AG10803 (cell line): Measurements from ENCODE around the gene MPPED2.

Source experiments
- DNase-seq: peaks from one replicate; pipeline ENCODE4 v3.0.0; 2010; ENCODE audit warnings: low read depth
- H3K4me3 ChIP-seq: 2 replicates; pipeline ENCODE4 v1.5.1; 2011; ENCODE audit warnings: mild to moderate bottlenecking, low read length, control low read depth
- TF ChIP-seq, protein P1 (sequence below): conservative IDR thresholded peaks from 2 replicates; pipeline ENCODE4 v1.5.1; 2011; ENCODE audit warnings: mild to moderate bottlenecking, low read length, control low read depth, inconsistent platforms

MPPED2 gene

DNA sequence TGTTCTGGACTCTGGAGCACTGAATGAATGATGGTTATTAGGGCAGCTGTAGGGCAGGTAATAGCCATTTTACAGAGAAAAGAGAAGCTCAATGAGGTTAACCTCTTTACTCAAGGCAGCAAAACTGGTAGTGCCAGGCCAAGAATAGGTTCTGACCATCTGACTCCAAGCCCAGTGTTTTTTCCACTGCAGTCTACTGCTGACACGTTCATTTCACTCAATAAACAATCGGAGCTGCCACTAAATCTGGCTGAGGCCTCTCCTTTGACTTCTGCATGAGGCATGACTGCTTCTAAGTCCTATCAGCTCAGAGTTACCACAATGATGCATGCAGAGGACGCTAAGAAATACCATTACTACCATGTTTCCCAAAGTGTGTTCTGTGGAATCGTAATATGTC lies 145.6 kb downstream of the MPPED2 start:
- no peak for DNase-seq
- H3K4me3 ChIP-seq = no peak overlapping the region
- TF ChIP-seq, protein P1, sequence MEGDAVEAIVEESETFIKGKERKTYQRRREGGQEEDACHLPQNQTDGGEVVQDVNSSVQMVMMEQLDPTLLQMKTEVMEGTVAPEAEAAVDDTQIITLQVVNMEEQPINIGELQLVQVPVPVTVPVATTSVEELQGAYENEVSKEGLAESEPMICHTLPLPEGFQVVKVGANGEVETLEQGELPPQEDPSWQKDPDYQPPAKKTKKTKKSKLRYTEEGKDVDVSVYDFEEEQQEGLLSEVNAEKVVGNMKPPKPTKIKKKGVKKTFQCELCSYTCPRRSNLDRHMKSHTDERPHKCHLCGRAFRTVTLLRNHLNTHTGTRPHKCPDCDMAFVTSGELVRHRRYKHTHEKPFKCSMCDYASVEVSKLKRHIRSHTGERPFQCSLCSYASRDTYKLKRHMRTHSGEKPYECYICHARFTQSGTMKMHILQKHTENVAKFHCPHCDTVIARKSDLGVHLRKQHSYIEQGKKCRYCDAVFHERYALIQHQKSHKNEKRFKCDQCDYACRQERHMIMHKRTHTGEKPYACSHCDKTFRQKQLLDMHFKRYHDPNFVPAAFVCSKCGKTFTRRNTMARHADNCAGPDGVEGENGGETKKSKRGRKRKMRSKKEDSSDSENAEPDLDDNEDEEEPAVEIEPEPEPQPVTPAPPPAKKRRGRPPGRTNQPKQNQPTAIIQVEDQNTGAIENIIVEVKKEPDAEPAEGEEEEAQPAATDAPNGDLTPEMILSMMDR = no peak

DNA sequence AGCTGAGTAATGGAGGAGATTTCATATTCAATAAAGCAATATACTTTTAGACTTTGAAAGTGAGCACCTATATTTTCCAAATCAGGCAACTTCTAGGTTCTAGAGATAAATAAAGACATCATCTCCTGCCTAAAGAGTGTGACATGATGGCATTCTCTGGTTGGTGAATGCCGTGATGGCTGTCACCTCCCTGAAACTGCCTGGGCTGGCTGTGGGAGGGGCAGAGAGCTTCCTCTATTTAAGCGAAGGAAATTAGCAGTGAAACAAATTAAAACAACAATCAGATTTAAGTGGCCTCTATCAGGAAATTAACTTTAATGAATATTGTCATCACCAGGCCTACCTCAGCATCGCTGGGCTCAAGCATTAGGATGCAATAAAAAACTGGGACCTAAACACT lies 149.4 kb downstream of the MPPED2 start:
- TF ChIP-seq, protein P1 = no peak
- H3K4me3 ChIP-seq = no peak overlapping the region
- no peak for DNase-seq

DNA sequence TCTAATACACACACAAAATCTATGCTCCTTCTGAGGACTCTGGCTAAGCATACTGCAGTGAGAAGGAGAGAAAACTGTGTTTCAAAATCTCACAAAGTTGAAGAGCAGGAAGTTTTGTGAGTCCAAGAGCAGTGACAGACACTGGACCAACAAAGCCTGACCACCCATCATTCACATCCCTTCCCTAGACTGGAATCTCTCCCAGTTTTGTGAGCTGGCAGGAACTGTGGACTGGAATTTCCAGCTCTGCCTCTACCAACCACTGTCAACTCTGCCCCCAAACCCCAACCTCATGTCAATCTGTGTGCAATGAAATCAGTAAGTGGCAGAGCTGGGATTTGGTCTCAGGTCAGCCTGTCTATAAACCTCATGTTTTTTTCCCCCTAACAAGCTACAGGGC lies 150.7 kb downstream of the MPPED2 start:
- TF ChIP-seq, protein P1 = no peak
- DNase-seq = no peak
- no peak overlapping the region for H3K4me3 ChIP-seq

DNA sequence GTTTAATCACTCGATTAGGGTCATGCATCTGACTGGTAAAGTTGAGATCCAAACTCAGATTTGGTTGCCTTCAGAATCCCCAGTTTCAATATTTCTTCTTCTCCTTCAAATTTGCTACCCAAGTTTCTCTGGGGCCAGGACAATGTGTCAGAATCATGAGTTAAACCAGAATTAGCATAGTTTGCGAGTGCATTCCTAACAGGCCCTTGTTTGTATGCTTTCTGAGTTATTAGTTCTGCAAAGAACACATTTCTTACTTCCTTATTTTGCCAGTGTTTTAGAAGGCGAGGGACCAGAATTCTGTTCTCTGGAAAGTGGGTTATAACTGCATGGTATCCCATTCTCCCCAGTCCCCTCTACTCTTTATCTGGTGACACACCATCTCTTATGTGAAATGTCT lies 151.3 kb downstream of the MPPED2 start:
- H3K4me3 ChIP-seq = no peak overlapping the region
- TF ChIP-seq, protein P1 = no peak
- no peak for DNase-seq

DNA sequence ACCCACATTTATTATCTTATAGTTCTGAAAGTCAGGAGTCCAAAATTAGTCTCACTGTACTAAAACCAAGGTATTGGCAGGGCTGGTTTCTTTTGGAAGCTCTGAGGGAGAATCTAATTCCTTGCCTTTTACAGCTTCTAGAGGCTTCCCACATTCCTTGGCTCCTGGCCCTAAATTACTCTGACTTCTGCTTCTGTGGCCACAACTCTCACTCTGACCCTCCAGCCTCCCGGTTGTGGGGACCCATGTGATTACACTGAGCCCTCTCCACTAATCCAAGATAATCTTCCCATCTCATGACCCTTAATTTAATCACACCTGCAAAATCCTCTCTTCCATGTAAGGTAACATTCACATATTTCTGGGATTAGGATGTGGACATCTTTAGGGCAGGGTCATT lies 152.3 kb downstream of the MPPED2 start:
- peak; percentile 2 for DNase-seq
- TF ChIP-seq, protein P1 = no peak
- H3K4me3 ChIP-seq = no peak overlapping the region

DNA sequence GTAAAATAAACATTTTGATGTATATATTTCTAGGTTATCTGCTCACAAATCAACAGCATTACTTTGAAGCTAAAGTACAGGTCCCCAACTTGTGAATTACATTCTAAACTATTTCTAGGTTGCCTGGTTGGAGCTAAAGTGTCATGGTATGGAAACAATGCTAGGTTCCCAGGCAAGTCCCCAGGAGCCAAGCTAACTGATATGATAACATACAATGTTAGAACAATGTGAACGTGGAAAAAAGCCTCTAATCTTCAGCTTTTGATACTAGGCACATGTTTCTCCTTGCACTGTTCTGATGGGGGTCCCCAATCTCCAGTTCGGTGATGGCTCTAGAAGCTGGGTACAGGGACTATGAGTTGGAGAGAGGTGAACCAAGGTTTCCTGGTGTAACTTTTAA lies 153.4 kb downstream of the MPPED2 start:
- DNase-seq = no peak
- TF ChIP-seq, protein P1 = no peak
- no peak overlapping the region for H3K4me3 ChIP-seq

DNA sequence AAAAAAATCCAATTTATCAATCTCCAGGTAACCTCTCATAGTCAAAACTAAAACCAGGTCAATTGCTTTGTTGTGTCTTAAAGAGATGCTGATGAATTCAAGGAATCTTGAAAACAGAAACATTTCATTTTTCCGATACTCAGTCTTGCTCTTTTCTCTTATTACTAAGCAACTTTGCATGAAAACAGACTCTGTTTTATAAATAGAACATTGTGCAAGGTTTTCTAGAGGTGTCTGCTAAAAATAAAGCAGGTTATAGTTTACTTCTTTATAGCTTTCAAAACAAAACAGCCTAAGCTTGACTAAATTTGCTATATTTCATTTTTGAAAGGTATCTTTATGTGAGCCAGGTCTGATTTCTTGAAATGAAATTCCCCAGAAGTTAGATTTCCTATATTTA lies 154.0 kb downstream of the MPPED2 start:
- TF ChIP-seq, protein P1 = no peak
- DNase-seq = no peak
- H3K4me3 ChIP-seq = no peak overlapping the region
